ENCODE measurements around the gene ANKS3. TPM values are rescaled to one million over a fixed set of nuclear protein-coding genes. Genes with fewer than 3 reads are reported as not detected.
A peak's percentile ranks its signal among the peaks of the same experiment; 100 is the strongest.

Gene ANKS3
- total and polyA plus RNA-seq, 2 donors from 2014 or later: 20.7 to 27.6 TPM

- FAIRE-seq (no peak), DNase-seq (peak in 4 of 5 donors; percentile 66 to 80 (median 72))
- H3K9ac ChIP-seq (ENCODE audit: low read length in 3 of 3): no peak overlapping the region
- peaks cover 0 to 10% (median 7%) of the 10 kb centered on the region in 3 donors for H3K4me1 ChIP-seq (ENCODE audit: control insufficient read depth in 2 of 3, insufficient read depth in 2 of 3, low read depth in 1 of 3, low read length in 3 of 3)
- TF ChIP-seq CTCF (IDR thresholded peaks at IDR 0.05; ENCODE audit: borderline replicate concordance, extremely low read depth, insufficient read depth): no peak
- H3K4me3 ChIP-seq (ENCODE audit: low read length in 3 of 3): no peak overlapping the region
- no peaks in the 10 kb centered on the region for H3K27me3 ChIP-seq (ENCODE audit: control insufficient read depth, insufficient read depth, low read length)
- H3K36me3 ChIP-seq (ENCODE audit: control insufficient read depth in 2 of 3, insufficient read depth in 3 of 3, low read length in 3 of 3): peaks cover 0 to 6% (median 4%) of the 10 kb centered on the region in 3 donors
- no peak overlapping the region for H3K27ac ChIP-seq (ENCODE audit: low read depth in 2 of 2, low read length in 2 of 2)
- H3K9me3 ChIP-seq (ENCODE audit: control insufficient read depth in 2 of 3, insufficient read depth in 1 of 3, low read length in 3 of 3): no peaks in the 10 kb centered on the region
- intact Hi-C loops (cut with DNase I): no loop called here
These were observed 50.6 kb downstream of the ANKS3 start for GRCh38 chr16:4683255-4684057.

- Histone ChIP-seq H3K9me3 (ENCODE audit: control insufficient read depth in 2 of 3, insufficient read depth in 1 of 3, low read length in 3 of 3) (no peaks in the 10 kb centered on the region), H3K36me3 (ENCODE audit: control insufficient read depth in 2 of 3, insufficient read depth in 3 of 3, low read length in 3 of 3) (peaks cover 0 to 6% (median 4%) of the 10 kb centered on the region in 3 donors), H3K27me3 (ENCODE audit: control insufficient read depth, insufficient read depth, low read length) (no peaks in the 10 kb centered on the region), H3K9ac (ENCODE audit: low read length in 3 of 3) (no peak overlapping the region), H3K4me3 (ENCODE audit: low read length in 3 of 3) (no peak overlapping the region), H3K4me1 (ENCODE audit: control insufficient read depth in 2 of 3, insufficient read depth in 2 of 3, low read depth in 1 of 3, low read length in 3 of 3) (peaks cover 0 to 10% (median 7%) of the 10 kb centered on the region in 3 donors), H3K27ac (ENCODE audit: low read depth in 2 of 2, low read length in 2 of 2) (no peak overlapping the region)
- intact Hi-C loops (cut with DNase I): no loop called here
- peak; percentile 86 to 92 (median 92) for DNase-seq
- TF ChIP-seq CTCF (IDR thresholded peaks at IDR 0.05; ENCODE audit: borderline replicate concordance, extremely low read depth, insufficient read depth): peak; percentile 61
- no peak for FAIRE-seq
These were observed 51.3 kb downstream of the ANKS3 start for GRCh38 chr16:4682616-4683254.

GRCh38 chr16:4682084-4682591, 51.9 kb downstream of the ANKS3 start:
- DNase-seq (peak in 4 of 5 donors; percentile 30 to 64 (median 48)), FAIRE-seq (no peak)
- no peaks in the 10 kb centered on the region for H3K27me3 ChIP-seq (ENCODE audit: control insufficient read depth, insufficient read depth, low read length)
- no peaks in the 10 kb centered on the region for H3K9me3 ChIP-seq (ENCODE audit: control insufficient read depth in 2 of 3, insufficient read depth in 1 of 3, low read length in 3 of 3)
- no peak overlapping the region for H3K9ac ChIP-seq (ENCODE audit: low read length in 3 of 3)
- intact Hi-C loops (cut with DNase I): no loop called here
- TF ChIP-seq CTCF (IDR thresholded peaks at IDR 0.05; ENCODE audit: borderline replicate concordance, extremely low read depth, insufficient read depth): no peak
- H3K4me3 ChIP-seq (ENCODE audit: low read length in 3 of 3): no peak overlapping the region
- H3K36me3 ChIP-seq (ENCODE audit: control insufficient read depth in 2 of 3, insufficient read depth in 3 of 3, low read length in 3 of 3): peaks cover 0 to 6% (median 4%) of the 10 kb centered on the region in 3 donors
- H3K4me1 ChIP-seq (ENCODE audit: control insufficient read depth in 2 of 3, insufficient read depth in 2 of 3, low read depth in 1 of 3, low read length in 3 of 3): peaks cover 0 to 10% (median 7%) of the 10 kb centered on the region in 3 donors
- H3K27ac ChIP-seq (ENCODE audit: low read depth in 2 of 2, low read length in 2 of 2): no peak overlapping the region
